K562 (cell line): ENCODE data around the gene NUAK2. TPM values are rescaled to one million over a fixed set of nuclear protein-coding genes. Genes with fewer than 3 reads are reported as not detected.

Experiments
- ATAC-seq: fragments of 200-7000 bp; cut with Tn5 transposase; 3 replicates; pipeline ENCODE4 v1.9.1; 2020; ENCODE audit warnings: moderate library complexity
- BruUV-seq: library from RNA; stranded (reverse); fragments of 400-500 nt; replicated peaks from 2 replicates; lab custom pipeline; 2021; lab: Mats Ljungman, UMichigan
- CTCF ChIA-PET: fragments of 300-600 bp; formaldehyde crosslinking; extraction: SDS; loops from one replicate; lab custom pipeline; 2021; ENCODE audit warnings: low intra/inter-chr PET ratio; lab: Yijun Ruan, JAX
- POLR2A ChIA-PET: fragments of 300-600, 350-650 bp; sonication (Branson Sonifier 250); formaldehyde crosslinking; extraction: SDS; loops from one replicate; lab custom pipeline; 2021; ENCODE audit warnings: antibody characterized with exemption, inconsistent platforms; lab: Yijun Ruan, JAX
- DNase-seq, 4 experiments: peaks; one replicate each; pipeline versions ENCODE4 v3.0.0 to v3.0.0-alpha.2; 2011 to 2018; ENCODE audit warnings: low spot score in 3 of 4, mixed read lengths in 3 of 4; ENCODE audit errors: extremely low read depth in 1 of 4
- FAIRE-seq: peaks from 2 replicates; lab custom pipeline; 2011; peaks lifted over from hg19 to GRCh38; lab: Jason Lieb, UNC
- H2AFZ ChIP-seq: 2 replicates; pipeline ENCODE4 v1.6.0; 2011; ENCODE audit warnings: low read depth, low read length, control low read depth, inconsistent platforms
- H3K27ac ChIP-seq: fragments of 200-600 bp; 3 replicates; pipeline ENCODE4 v1.8.0; 2011; ENCODE audit warnings: low read depth, mild to moderate bottlenecking, control low read depth, inconsistent platforms, low read length, moderate library complexity, mixed read lengths; ENCODE audit errors: extremely low read depth
- H3K27me3 ChIP-seq, 2 experiments: fragments of 300-600 bp in 1 of 2; 2 replicates in 1 of 2; 3 replicates in 1 of 2; pipeline versions ENCODE4 v1.6.0 to v1.8.0; 2011; ENCODE audit warnings: inconsistent platforms in 2 of 2, low read length in 2 of 2, mild to moderate bottlenecking in 1 of 2, mixed read lengths in 1 of 2, moderate library complexity in 1 of 2; ENCODE audit not compliant: control insufficient read depth in 2 of 2, insufficient read depth in 2 of 2
- H3K36me3 ChIP-seq: fragments of 300-600 bp; 3 replicates; pipeline ENCODE4 v1.8.0; 2011; ENCODE audit warnings: mild to moderate bottlenecking, low read length, inconsistent platforms; ENCODE audit not compliant: control insufficient read depth, insufficient read depth
- H3K4me1 ChIP-seq, 2 experiments: fragments of 200-600 bp in 1 of 2; replicated peaks in 1 of 2; 2 replicates in 1 of 2; 3 replicates in 1 of 2; pipeline versions ENCODE4 v1.5.1 to v1.8.0; 2011; ENCODE audit warnings: inconsistent platforms in 2 of 2, low read length in 2 of 2, mild to moderate bottlenecking in 1 of 2, mixed read lengths in 1 of 2, moderate library complexity in 1 of 2; ENCODE audit not compliant: control insufficient read depth in 2 of 2, insufficient read depth in 2 of 2
- H3K4me2 ChIP-seq: 2 replicates; pipeline ENCODE4 v1.6.1; 2011; ENCODE audit warnings: low read length, control low read depth, inconsistent platforms, mixed read lengths; ENCODE audit not compliant: insufficient read depth
- H3K4me3 ChIP-seq: fragments of 200-600 bp; sonication (generic), shearing (Covaris generic); 2 replicates; pipeline ENCODE4 v1.5.1; 2016; ENCODE audit warnings: control low read depth, inconsistent platforms
- H3K79me2 ChIP-seq: fragments of 200-600 bp; 3 replicates; pipeline ENCODE4 v1.8.0; 2011; ENCODE audit warnings: low read length, inconsistent platforms; ENCODE audit not compliant: control insufficient read depth, insufficient read depth
- H3K9ac ChIP-seq, 2 experiments: 2 replicates each; pipeline versions ENCODE4 v1.6.0 to v1.6.1; 2011; ENCODE audit warnings: low read depth in 2 of 2, low read length in 2 of 2, control low read depth in 1 of 2, inconsistent platforms in 1 of 2, mild to moderate bottlenecking in 1 of 2, mixed read lengths in 1 of 2; ENCODE audit not compliant: insufficient read depth in 1 of 2
- H3K9me1 ChIP-seq: one replicate; pipeline ENCODE4 v1.6.0; 2011; ENCODE audit warnings: inconsistent platforms, mild to moderate bottlenecking, low read length, moderate library complexity; ENCODE audit not compliant: control insufficient read depth, insufficient read depth
- H3K9me3 ChIP-seq: replicated peaks from 2 replicates; pipeline ENCODE4 v1.5.1; 2011; ENCODE audit warnings: low read depth, low read length, inconsistent platforms; ENCODE audit not compliant: control insufficient read depth, insufficient read depth
- H4K20me1 ChIP-seq: replicated peaks from 2 replicates; pipeline ENCODE4 v1.6.1; 2011; ENCODE audit warnings: low read length, inconsistent platforms, mixed read lengths; ENCODE audit not compliant: control insufficient read depth, insufficient read depth
- BHLHE40 ChIP-seq: IDR thresholded peaks from 2 replicates; pipeline ENCODE4 v1.6.1; 2011; ENCODE audit warnings: low read length, improper control_type of control experiment
- TFAM ChIP-seq: fragments of 250-450 bp; sonication (Bioruptor Pico); conservative IDR thresholded peaks from 2 replicates; pipeline ENCODE4 v1.5.0; 2021; ENCODE audit warnings: mild to moderate bottlenecking, moderate library complexity
- WGBS: fragments of 100-300 bp; shearing (Covaris generic); methylation state at CpG from one replicate; pipeline ENCODE4 v1.1.6; 2016; ENCODE audit warnings: low coverage, mixed read lengths; ENCODE audit not compliant: insufficient coverage; ENCODE audit errors: missing lambda C conversion rate; 5-methylcytosine and 5-hydroxymethylcytosine counted together
- in situ Hi-C: fragments of 300-500 bp; cut with MboI; formaldehyde crosslinking; loops from 4 replicates; pipeline ENCODE4 v1.15.0; 2018; ENCODE audit warnings: inconsistent platforms, mixed read lengths
- intact Hi-C: fragments of 100-400 bp; cut with micrococcal nuclease; formaldehyde crosslinking; loops from 2 replicates; pipeline ENCODE4 v1.14.2; 2022
- polyA plus RNA-seq, 8 experiments: library from polyadenylated mRNA; depleted of rRNA in 4 of 8; stranded (reverse) in 5 of 8; unstranded in 3 of 8; fragments of >200 nt; fragmentation: Nextera tagmentation in 2 of 8; fragmentation: Illumina TruSeq in 1 of 8; extraction: Ambion mirVana in 2 of 8; extraction: Trizol in 1 of 8; gene quantifications; 2 replicates each; pipeline versions ENCODE4 v1.2.1 to v1.2.3, GENCODE V29; 2011 to 2014; ENCODE audit warnings: inconsistent platforms in 1 of 8, missing spikeins in 1 of 8
- total RNA-seq, 7 experiments: library from RNA; depleted of rRNA in 6 of 7; stranded (reverse); fragments of >200 nt in 6 of 7; fragmentation: Illumina TruSeq in 2 of 7; extraction: Trizol in 2 of 7; gene quantifications; 2 replicates each; pipeline versions ENCODE4 v1.2.1 to v1.2.3, GENCODE V29; 2011 to 2021; ENCODE audit warnings: low replicate concordance in 1 of 7
- TF ChIP-seq, protein P1 (sequence below): fragments of 250-450 bp; sonication (Bioruptor Pico); IDR thresholded peaks from 2 replicates; pipeline ENCODE4 v1.4.0; 2020; ENCODE audit warnings: mild to moderate bottlenecking, moderate library complexity, borderline replicate concordance
- TF ChIP-seq, protein P2 (sequence below), 2 experiments: fragments of 200-800 bp in 1 of 2; sonication (Bioruptor generic) in 1 of 2; sonication (generic) in 1 of 2; formaldehyde crosslinking in 1 of 2; IDR thresholded peaks in 1 of 2; conservative IDR thresholded peaks in 1 of 2; 2 replicates each; pipeline versions ENCODE4 v1.5.0 to v1.6.1; 2016 to 2020; ENCODE audit warnings: missing compliant biosample characterization in 1 of 2, missing genetic modification characterization in 1 of 2, missing genetic modification reagents in 1 of 2

The NUAK2 gene
- total and polyA plus RNA-seq, 9 of the 15 experiments (the other 6 are each of a cell fraction or from before 2014, with no cell fraction given): 0.04 to 0.44 (median 0.14) TPM

DNA sequence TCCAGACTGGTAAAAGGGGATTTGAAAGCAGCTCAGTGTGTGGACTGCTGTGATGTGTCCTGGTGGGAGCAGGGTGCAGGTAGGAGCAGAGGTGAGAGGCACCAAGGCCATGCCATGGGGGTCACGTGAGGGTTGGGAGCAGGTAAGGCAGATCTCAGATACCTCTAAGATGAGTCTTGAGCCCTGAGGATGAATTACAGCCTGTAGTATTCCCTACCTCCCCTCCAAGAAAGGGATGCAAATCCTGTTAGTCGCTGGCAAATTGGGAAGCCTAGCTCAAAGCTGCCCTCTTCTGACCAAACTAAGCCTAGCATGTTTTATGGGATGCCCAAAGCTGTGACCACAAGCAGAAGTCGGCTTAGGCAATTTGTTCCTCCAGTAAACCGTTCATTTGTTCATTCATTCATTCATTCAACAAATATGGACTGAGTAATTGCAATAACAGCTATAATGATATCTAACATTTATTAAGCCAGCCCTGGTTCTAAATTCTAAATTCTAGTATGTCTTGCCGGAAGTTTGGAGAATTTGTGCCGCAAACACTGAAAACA, 3.9 kb upstream of the NUAK2 start (continued):
- TF ChIP-seq, protein P1, sequence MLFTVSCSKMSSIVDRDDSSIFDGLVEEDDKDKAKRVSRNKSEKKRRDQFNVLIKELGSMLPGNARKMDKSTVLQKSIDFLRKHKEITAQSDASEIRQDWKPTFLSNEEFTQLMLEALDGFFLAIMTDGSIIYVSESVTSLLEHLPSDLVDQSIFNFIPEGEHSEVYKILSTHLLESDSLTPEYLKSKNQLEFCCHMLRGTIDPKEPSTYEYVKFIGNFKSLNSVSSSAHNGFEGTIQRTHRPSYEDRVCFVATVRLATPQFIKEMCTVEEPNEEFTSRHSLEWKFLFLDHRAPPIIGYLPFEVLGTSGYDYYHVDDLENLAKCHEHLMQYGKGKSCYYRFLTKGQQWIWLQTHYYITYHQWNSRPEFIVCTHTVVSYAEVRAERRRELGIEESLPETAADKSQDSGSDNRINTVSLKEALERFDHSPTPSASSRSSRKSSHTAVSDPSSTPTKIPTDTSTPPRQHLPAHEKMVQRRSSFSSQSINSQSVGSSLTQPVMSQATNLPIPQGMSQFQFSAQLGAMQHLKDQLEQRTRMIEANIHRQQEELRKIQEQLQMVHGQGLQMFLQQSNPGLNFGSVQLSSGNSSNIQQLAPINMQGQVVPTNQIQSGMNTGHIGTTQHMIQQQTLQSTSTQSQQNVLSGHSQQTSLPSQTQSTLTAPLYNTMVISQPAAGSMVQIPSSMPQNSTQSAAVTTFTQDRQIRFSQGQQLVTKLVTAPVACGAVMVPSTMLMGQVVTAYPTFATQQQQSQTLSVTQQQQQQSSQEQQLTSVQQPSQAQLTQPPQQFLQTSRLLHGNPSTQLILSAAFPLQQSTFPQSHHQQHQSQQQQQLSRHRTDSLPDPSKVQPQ (CRISPR knock-in tag): no peak
- no peak for TF ChIP-seq TFAM

DNA sequence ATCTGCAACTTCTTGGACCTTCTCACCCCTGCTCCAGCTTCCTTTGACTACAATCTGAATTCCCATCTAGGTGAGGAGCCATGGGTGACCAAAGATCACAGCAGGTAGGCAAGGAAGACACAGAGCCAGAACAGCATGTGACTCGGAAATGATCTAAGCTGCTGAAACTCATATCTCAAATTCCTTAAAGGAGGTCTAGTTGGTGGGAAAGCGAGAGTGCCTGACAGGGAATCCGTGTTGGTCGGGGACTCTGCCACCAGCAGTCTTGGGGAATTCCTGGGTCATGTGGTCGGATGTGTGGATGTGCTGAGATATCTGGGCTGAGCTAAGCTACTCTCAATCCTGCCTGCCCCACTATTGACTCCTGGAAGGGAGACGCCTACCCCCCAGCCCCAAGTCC, 3.2 kb upstream of the NUAK2 start:
- Histone ChIP-seq H3K4me2 (no peak overlapping the region), H2AFZ (no peak overlapping the region), H3K4me3 (no peak overlapping the region), H3K9me3 (no peaks in the 10 kb centered on the region), H3K4me1 (peaks cover 3 to 13% of the 10 kb centered on the region in 2 experiments; a peak in 4 of 5 replicates), H3K27me3 (peaks cover 43 to 83% of the 10 kb centered on the region in 2 experiments), H4K20me1 (peaks cover 19% of the 10 kb centered on the region), H3K36me3 (no peaks in the 10 kb centered on the region), H3K79me2 (no peaks in the 10 kb centered on the region), H3K9ac (peak overlapping the region in 1 of 2 experiments; percentile 5; a peak in 1 of 4 replicates), H3K27ac (no peak overlapping the region), H3K9me1 (no peaks in the 10 kb centered on the region)
- WGBS: 3% methylated on average over 6 of the region's 6 CpGs
- DNase-seq (no peak), FAIRE-seq (no peak), ATAC-seq (no peak)
- intact Hi-C loops: loop anchor here (1.0 to 5.0 kb wide), 3 partner anchors 51 to 347 kb away; no protein-coding TSS in a partner anchor
- BruUV-seq: no TSS peak
- ChIA-PET CTCF (interaction anchor here (0.6 to 8.5 kb wide), 4 partner anchors 51 to 350 kb away, joined by 4 to 144 read pairs (median 4); no protein-coding TSS in a partner anchor), POLR2A (interaction anchor here (0.7 to 2.2 kb wide), 3 partner anchors 9 to 51 kb away, joined by 4 to 15 read pairs (median 5); no protein-coding TSS in a partner anchor)
- in situ Hi-C loops: loop anchor here (5.0 kb wide), 1 partner anchor 47 kb away; no protein-coding TSS in a partner anchor
- TF ChIP-seq BHLHE40: peak; percentile 2; the same call in 1 of the 2 replicates
- TF ChIP-seq, protein P2, sequence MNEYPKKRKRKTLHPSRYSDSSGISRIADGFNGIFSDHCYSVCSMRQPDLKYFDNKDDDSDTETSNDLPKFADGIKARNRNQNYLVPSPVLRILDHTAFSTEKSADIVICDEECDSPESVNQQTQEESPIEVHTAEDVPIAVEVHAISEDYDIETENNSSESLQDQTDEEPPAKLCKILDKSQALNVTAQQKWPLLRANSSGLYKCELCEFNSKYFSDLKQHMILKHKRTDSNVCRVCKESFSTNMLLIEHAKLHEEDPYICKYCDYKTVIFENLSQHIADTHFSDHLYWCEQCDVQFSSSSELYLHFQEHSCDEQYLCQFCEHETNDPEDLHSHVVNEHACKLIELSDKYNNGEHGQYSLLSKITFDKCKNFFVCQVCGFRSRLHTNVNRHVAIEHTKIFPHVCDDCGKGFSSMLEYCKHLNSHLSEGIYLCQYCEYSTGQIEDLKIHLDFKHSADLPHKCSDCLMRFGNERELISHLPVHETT (CRISPR knock-in tag; conservative IDR thresholded peaks at IDR 0.05 in 1 of 2, IDR thresholded peaks at IDR 0.05 in 1 of 2): 0 out of 4 replicates have a peak, but pooled peaks of 1 of the 2 experiments have one; percentile 38
